ENCODE results near the gene SH3PXD2A. TPM values are rescaled to one million over a fixed set of nuclear protein-coding genes. Genes with fewer than 3 reads are reported as not detected.
"Not testable (repeated sequence)": the region's sequence is repeated elsewhere in the genome, so short reads cannot be mapped to it uniquely, and the experiment has no call there.

The SH3PXD2A gene
- total RNA-seq, 4 donors from 2014 or later, result 6.2 to 16.8 (median 11.4) TPM

GRCh38 chr10:103731609-103732270 lies 123.6 kb downstream of the SH3PXD2A start:
- in situ Hi-C loops (cut with MboI; ENCODE audit: low sequenced_read_pairs in 4 of 4), result no loop called here
- Histone ChIP-seq H3K4me3 (no peak overlapping the region), H3K9me3 (no peaks in the 10 kb centered on the region), H3K4me1 (peaks cover 0 to 4% of the 10 kb centered on the region in 2 donors), H3K27me3 (no peaks in the 10 kb centered on the region), H3K27ac (no peak overlapping the region), H3K36me3 (no peaks in the 10 kb centered on the region)
- intact Hi-C loops (cut with DNase I; ENCODE audit: low total_unique reads), result no loop called here
- ATAC-seq (no peak), DNase-seq (no peak)
- no peak for TF ChIP-seq POLR2A (IDR thresholded peaks at IDR 0.05)
- TF ChIP-seq CTCF (IDR thresholded peaks at IDR 0.05 in 4 of 5, conservative IDR thresholded peaks at IDR 0.05 in 1 of 5), result no peak

GRCh38 chr10:103731026-103731425 lies 124.3 kb downstream of the SH3PXD2A start:
- H3K4me1 ChIP-seq; H3K4me3 ChIP-seq; ATAC-seq; intact Hi-C loops (cut with DNase I; ENCODE audit: low total_unique reads); H3K36me3 ChIP-seq; in situ Hi-C loops (cut with MboI; ENCODE audit: low sequenced_read_pairs in 4 of 4); H3K9me3 ChIP-seq; DNase-seq; H3K27ac ChIP-seq; H3K27me3 ChIP-seq: not testable (repeated sequence)

- Histone ChIP-seq H3K4me1 (peaks cover 0 to 4% of the 10 kb centered on the region in 2 donors), H3K27ac (no peak overlapping the region), H3K27me3 (no peaks in the 10 kb centered on the region), H3K9me3 (no peaks in the 10 kb centered on the region), H3K36me3 (no peaks in the 10 kb centered on the region), H3K4me3 (no peak overlapping the region)
- in situ Hi-C loops (cut with MboI; ENCODE audit: low sequenced_read_pairs in 4 of 4), result no loop called here
- intact Hi-C loops (cut with DNase I; ENCODE audit: low total_unique reads), result no loop called here
- ATAC-seq (no peak), DNase-seq (no peak)
- TF ChIP-seq POLR2A (IDR thresholded peaks at IDR 0.05) (no peak), CTCF (IDR thresholded peaks at IDR 0.05 in 4 of 5, conservative IDR thresholded peaks at IDR 0.05 in 1 of 5) (no peak)
Measured at GRCh38 chr10:103729851-103730250, 125.5 kb downstream of the SH3PXD2A start.

- Histone ChIP-seq H3K9me3 (no peaks in the 10 kb centered on the region), H3K36me3 (no peaks in the 10 kb centered on the region), H3K27ac (no peak overlapping the region), H3K4me3 (no peak overlapping the region), H3K27me3 (no peaks in the 10 kb centered on the region), H3K4me1 (peaks cover 0 to 4% of the 10 kb centered on the region in 2 donors)
- ATAC-seq, result no peak
- no peak for TF ChIP-seq POLR2A (IDR thresholded peaks at IDR 0.05)
- TF ChIP-seq CTCF (IDR thresholded peaks at IDR 0.05 in 4 of 5, conservative IDR thresholded peaks at IDR 0.05 in 1 of 5), result no peak
- DNase-seq, result no peak
- intact Hi-C loops (cut with DNase I; ENCODE audit: low total_unique reads) (no loop called here), in situ Hi-C loops (cut with MboI; ENCODE audit: low sequenced_read_pairs in 4 of 4) (no loop called here)
Measured at GRCh38 chr10:103727991-103728689, 127.2 kb downstream of the SH3PXD2A start.

GRCh38 chr10:103727546-103727963 lies 127.8 kb downstream of the SH3PXD2A start:
- Histone ChIP-seq H3K36me3 (no peaks in the 10 kb centered on the region), H3K4me1 (peaks cover 0 to 4% of the 10 kb centered on the region in 2 donors), H3K27ac (no peak overlapping the region), H3K27me3 (no peaks in the 10 kb centered on the region), H3K4me3 (no peak overlapping the region), H3K9me3 (no peaks in the 10 kb centered on the region)
- intact Hi-C loops (cut with DNase I; ENCODE audit: low total_unique reads), result no loop called here
- TF ChIP-seq CTCF (IDR thresholded peaks at IDR 0.05 in 4 of 5, conservative IDR thresholded peaks at IDR 0.05 in 1 of 5), result no peak
- no peak for TF ChIP-seq POLR2A (IDR thresholded peaks at IDR 0.05)
- ATAC-seq, result no peak
- in situ Hi-C loops (cut with MboI; ENCODE audit: low sequenced_read_pairs in 4 of 4), result no loop called here
- no peak for DNase-seq

All from gastrocnemius medialis (tissue), 4 donors.